GM23338 (cell line): ENCODE results near the gene CNNM2. TPM values are rescaled to one million over a fixed set of nuclear protein-coding genes. Genes with fewer than 3 reads are reported as not detected.

Source experiments
- ATAC-seq: fragments of 200-7000 bp; cut with Tn5 transposase; 3 replicates; pipeline ENCODE4 v1.9.1; 2020
- DNase-seq: peaks from one replicate; pipeline ENCODE4 v3.0.0-alpha.2; 2015; ENCODE audit warnings: low spot score
- H2AFZ ChIP-seq: fragments of 200-600 bp; sonication (generic); 2 replicates; pipeline ENCODE4 v1.8.0; 2016; ENCODE audit warnings: antibody characterized with exemption, mild to moderate bottlenecking, moderate library complexity
- H3F3A ChIP-seq: fragments of 200-600 bp; sonication (generic); replicated peaks from 2 replicates; pipeline ENCODE4 v1.8.0; 2017; ENCODE audit warnings: antibody characterized with exemption, mixed run types, low read depth
- H3K27ac ChIP-seq: fragments of 200-600 bp; sonication (generic); 2 replicates; pipeline ENCODE4 v1.6.1; 2016; ENCODE audit warnings: low read depth
- H3K27me3 ChIP-seq: fragments of 200-600 bp; sonication (generic); 2 replicates; pipeline ENCODE4 v1.8.0; 2016; ENCODE audit warnings: mild to moderate bottlenecking, mixed run types, moderate library complexity; ENCODE audit not compliant: insufficient read depth
- H3K36me3 ChIP-seq: fragments of 200-600 bp; sonication (generic); 2 replicates; pipeline ENCODE4 v1.8.0; 2016; ENCODE audit warnings: mild to moderate bottlenecking; ENCODE audit not compliant: insufficient read depth
- H3K4me1 ChIP-seq: fragments of 200-600 bp; sonication (generic); 2 replicates; pipeline ENCODE4 v1.8.0; 2016; ENCODE audit warnings: mild to moderate bottlenecking, moderate library complexity; ENCODE audit not compliant: insufficient read depth
- H3K4me2 ChIP-seq: fragments of 200-600 bp; sonication (generic); 2 replicates; pipeline ENCODE4 v1.7.1; 2017; ENCODE audit warnings: mixed run types
- H3K4me3 ChIP-seq: fragments of 200-600 bp; sonication (generic); 2 replicates; pipeline ENCODE4 v1.6.1; 2016; ENCODE audit warnings: mixed run types
- H3K79me2 ChIP-seq: fragments of 200-600 bp; sonication (generic); replicated peaks from 2 replicates; pipeline ENCODE4 v1.8.0; 2017; ENCODE audit warnings: mild to moderate bottlenecking; ENCODE audit not compliant: insufficient read depth
- H3K9me2 ChIP-seq: fragments of 200-600 bp; sonication (generic); 2 replicates; pipeline ENCODE4 v1.8.0; 2017; ENCODE audit not compliant: insufficient read depth
- H4K20me1 ChIP-seq: fragments of 200-600 bp; sonication (generic); replicated peaks from 2 replicates; pipeline ENCODE4 v1.8.0; 2017; ENCODE audit warnings: mild to moderate bottlenecking; ENCODE audit not compliant: insufficient read depth
- H3K27ac Mint-ChIP-seq: 2 replicates; pipeline ENCODE4 v1.8.0; 2020; ENCODE audit warnings: inconsistent platforms, mild to moderate bottlenecking, moderate library complexity, mixed read lengths
- H3K27me3 Mint-ChIP-seq: 3 replicates; pipeline ENCODE4 v1.8.0; 2022; ENCODE audit warnings: low read depth, mild to moderate bottlenecking, moderate library complexity, mixed read lengths, inconsistent platforms; ENCODE audit not compliant: insufficient read depth, poor library complexity
- H3K36me3 Mint-ChIP-seq: 3 replicates; pipeline ENCODE4 v1.8.0; 2021; ENCODE audit warnings: low read depth, mild to moderate bottlenecking, inconsistent platforms, moderate library complexity, mixed read lengths
- H3K4me1 Mint-ChIP-seq: 3 replicates; pipeline ENCODE4 v1.8.0; 2020; ENCODE audit warnings: mild to moderate bottlenecking, inconsistent platforms, mixed read lengths
- H3K4me3 Mint-ChIP-seq: 3 replicates; pipeline ENCODE4 v1.8.0; 2021; ENCODE audit warnings: moderate library complexity, mild to moderate bottlenecking, inconsistent platforms, mixed read lengths
- H3K9me3 Mint-ChIP-seq: 3 replicates; pipeline ENCODE4 v1.8.0; 2020; ENCODE audit warnings: moderate library complexity, mild to moderate bottlenecking, inconsistent platforms, mixed read lengths
- CREB1 ChIP-seq: fragments of 250-450 bp; sonication (Bioruptor Pico); IDR thresholded peaks from 2 replicates; pipeline ENCODE4 v1.5.0; 2020; ENCODE audit warnings: low read depth, mild to moderate bottlenecking, moderate library complexity
- EZH2phosphoT487 ChIP-seq: fragments of 200-600 bp; sonication (generic); IDR thresholded peaks from one replicate; pipeline ENCODE4 v1.8.1; 2018; ENCODE audit warnings: antibody characterized with exemption; ENCODE audit not compliant: unreplicated experiment
- JUNB ChIP-seq: IDR thresholded peaks from one replicate; pipeline ENCODE4 v1.6.1; 2016; ENCODE audit warnings: antibody characterized with exemption; ENCODE audit not compliant: unreplicated experiment
- NANOG ChIP-seq: IDR thresholded peaks from 2 replicates; pipeline ENCODE4 v1.6.1; 2016; ENCODE audit warnings: antibody characterized with exemption, borderline replicate concordance
- POLR2AphosphoS5 ChIP-seq: IDR thresholded peaks from 2 replicates; pipeline ENCODE4 v1.6.1; 2016; ENCODE audit warnings: antibody characterized with exemption, low read depth
- STAT1 ChIP-seq: IDR thresholded peaks from one replicate; pipeline ENCODE4 v1.6.1; 2016; ENCODE audit warnings: antibody characterized with exemption; ENCODE audit not compliant: unreplicated experiment
- ZNF114 ChIP-seq: fragments of 250-450 bp; sonication (Bioruptor Pico); IDR thresholded peaks from 2 replicates; pipeline ENCODE4 v1.5.0; 2020; ENCODE audit warnings: mild to moderate bottlenecking, moderate library complexity
- ZNF331 ChIP-seq: fragments of 250-450 bp; sonication (Bioruptor Pico); IDR thresholded peaks from 2 replicates; pipeline ENCODE4 v1.5.0; 2020; ENCODE audit warnings: low read depth, mild to moderate bottlenecking, moderate library complexity
- polyA plus RNA-seq: library from polyadenylated mRNA; unstranded; fragments of >200 nt; fragmentation: Nextera tagmentation; extraction: Ambion mirVana; gene quantifications from 2 replicates; pipeline ENCODE4 v1.2.1, GENCODE V29; 2016
- total RNA-seq: library from RNA; depleted of rRNA; stranded (reverse); fragments of >200 nt; shearing (Covaris generic); gene quantifications from 2 replicates; pipeline ENCODE4 v1.2.3, GENCODE V29; 2014
- TF ChIP-seq, protein P1 (sequence below), 2 experiments: fragments of 200-600 bp in 1 of 2; sonication (generic) in 1 of 2; conservative IDR thresholded peaks; 2 replicates each; pipeline versions ENCODE4 v1.5.1 to v1.6.1; 2016 to 2017; ENCODE audit warnings: antibody characterized with exemption in 2 of 2, low read depth in 2 of 2, mild to moderate bottlenecking in 2 of 2, moderate library complexity in 1 of 2
- TF ChIP-seq, protein P2 (sequence below): fragments of 250-450 bp; sonication (Bioruptor Pico); IDR thresholded peaks from 2 replicates; pipeline ENCODE4 v1.5.0; 2020; ENCODE audit warnings: mild to moderate bottlenecking, moderate library complexity
- TF ChIP-seq, protein P3 (sequence below): IDR thresholded peaks from one replicate; pipeline ENCODE4 v1.6.1; 2018; ENCODE audit warnings: antibody characterized with exemption; ENCODE audit not compliant: unreplicated experiment

CNNM2 gene
- total and polyA plus RNA-seq, 2 experiments from 2014 or later, result 4.5 to 31.3 TPM

DNA sequence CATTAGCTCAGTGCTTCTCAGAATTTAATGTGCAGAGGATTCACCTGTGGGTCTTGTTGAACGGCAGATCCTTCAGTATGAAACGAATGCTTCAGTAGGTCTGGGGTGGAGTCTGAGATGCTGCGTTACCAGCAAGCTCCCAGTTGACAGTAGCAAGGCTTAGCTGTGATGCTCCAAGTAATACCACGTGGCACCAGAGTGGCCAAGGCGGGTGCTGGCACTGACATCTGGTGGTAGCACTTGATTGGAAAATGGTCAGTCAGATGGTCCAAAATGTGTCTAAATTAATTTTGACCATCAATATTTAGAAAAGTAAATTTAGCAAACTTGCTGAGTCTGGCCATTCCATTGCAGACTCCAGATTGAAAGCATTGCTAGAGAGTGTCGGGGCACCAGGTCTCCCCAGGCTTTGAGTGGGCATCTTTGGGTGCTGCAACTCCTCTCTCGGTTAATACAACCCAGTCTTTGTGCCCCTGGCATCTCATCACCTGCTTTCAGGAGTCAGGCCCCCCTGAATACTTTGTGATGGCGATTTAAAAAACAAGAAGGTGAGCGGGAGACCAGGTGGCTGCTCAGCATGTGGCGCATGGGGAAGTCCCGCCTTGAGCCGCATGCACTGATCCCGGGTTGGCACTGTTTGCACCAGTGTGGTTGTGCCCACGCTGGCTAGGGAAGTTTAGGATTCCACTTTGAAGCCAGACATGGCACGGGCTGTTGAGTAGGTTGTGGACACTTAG, 144.9 kb downstream of the CNNM2 start:
- no peaks in the 10 kb centered on the region for H3K36me3 Mint-ChIP-seq
- Histone ChIP-seq H3K4me2 (no peak overlapping the region), H3K9me2 (no peaks in the 10 kb centered on the region), H4K20me1 (peaks cover 4% of the 10 kb centered on the region; the same call in 1 of the 2 replicates), H2AFZ (no peak overlapping the region), H3F3A (no peaks in the 10 kb centered on the region), H3K36me3 (no peaks in the 10 kb centered on the region), H3K27me3 (no peaks in the 10 kb centered on the region), H3K79me2 (no peaks in the 10 kb centered on the region), H3K4me1 (peaks cover 8% of the 10 kb centered on the region), H3K4me3 (no peak overlapping the region), H3K27ac (no peak overlapping the region)
- TF ChIP-seq, protein P1, sequence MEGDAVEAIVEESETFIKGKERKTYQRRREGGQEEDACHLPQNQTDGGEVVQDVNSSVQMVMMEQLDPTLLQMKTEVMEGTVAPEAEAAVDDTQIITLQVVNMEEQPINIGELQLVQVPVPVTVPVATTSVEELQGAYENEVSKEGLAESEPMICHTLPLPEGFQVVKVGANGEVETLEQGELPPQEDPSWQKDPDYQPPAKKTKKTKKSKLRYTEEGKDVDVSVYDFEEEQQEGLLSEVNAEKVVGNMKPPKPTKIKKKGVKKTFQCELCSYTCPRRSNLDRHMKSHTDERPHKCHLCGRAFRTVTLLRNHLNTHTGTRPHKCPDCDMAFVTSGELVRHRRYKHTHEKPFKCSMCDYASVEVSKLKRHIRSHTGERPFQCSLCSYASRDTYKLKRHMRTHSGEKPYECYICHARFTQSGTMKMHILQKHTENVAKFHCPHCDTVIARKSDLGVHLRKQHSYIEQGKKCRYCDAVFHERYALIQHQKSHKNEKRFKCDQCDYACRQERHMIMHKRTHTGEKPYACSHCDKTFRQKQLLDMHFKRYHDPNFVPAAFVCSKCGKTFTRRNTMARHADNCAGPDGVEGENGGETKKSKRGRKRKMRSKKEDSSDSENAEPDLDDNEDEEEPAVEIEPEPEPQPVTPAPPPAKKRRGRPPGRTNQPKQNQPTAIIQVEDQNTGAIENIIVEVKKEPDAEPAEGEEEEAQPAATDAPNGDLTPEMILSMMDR (conservative IDR thresholded peaks at IDR 0.05; ENCODE audit: low read depth in 2 of 2), result peak in 1 of 2 experiments; percentile 36; a peak in 2 of 4 replicates
- no peak for TF ChIP-seq POLR2AphosphoS5
- no peak overlapping the region for H3K27ac Mint-ChIP-seq
- no peaks in the 10 kb centered on the region for H3K27me3 Mint-ChIP-seq
- no peak overlapping the region for H3K4me3 Mint-ChIP-seq
- ATAC-seq (peak; percentile 75), DNase-seq (no peak)
- H3K4me1 Mint-ChIP-seq, result peaks cover 9% of the 10 kb centered on the region
- no peaks in the 10 kb centered on the region for H3K9me3 Mint-ChIP-seq

DNA sequence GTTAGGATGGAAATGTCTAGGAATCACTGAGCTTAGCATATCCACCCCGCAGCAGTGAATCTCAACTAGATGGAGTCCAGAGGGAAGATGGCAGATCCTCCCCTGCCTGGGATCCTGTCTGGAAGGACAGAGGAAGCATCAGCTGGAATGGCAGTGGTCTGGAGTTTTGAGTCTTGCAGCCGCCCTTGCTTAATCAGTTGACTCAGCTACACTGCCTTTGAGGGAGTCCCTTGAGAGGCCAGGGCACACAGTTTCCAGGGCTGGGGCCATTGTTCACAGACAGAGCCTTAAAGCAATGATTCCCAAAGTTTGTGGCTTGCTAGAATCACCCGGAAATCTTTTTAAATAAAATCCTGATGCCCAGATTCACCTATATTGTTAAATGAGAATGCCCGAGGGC, 146.9 kb downstream of the CNNM2 start:
- no peak for DNase-seq
- H3K4me1 Mint-ChIP-seq, result peaks cover 9% of the 10 kb centered on the region
- H3F3A ChIP-seq, result no peaks in the 10 kb centered on the region
- peaks cover 13% of the 10 kb centered on the region for H3K4me1 ChIP-seq
- H3K27ac ChIP-seq, result no peak overlapping the region
- H4K20me1 ChIP-seq, result peaks cover 4% of the 10 kb centered on the region; the same call in 1 of the 2 replicates
- H3K79me2 ChIP-seq, result no peaks in the 10 kb centered on the region
- no peaks in the 10 kb centered on the region for H3K9me3 Mint-ChIP-seq
- no peaks in the 10 kb centered on the region for H3K36me3 Mint-ChIP-seq
- H2AFZ ChIP-seq, result no peak overlapping the region
- H3K4me2 ChIP-seq, result no peak overlapping the region
- H3K27ac Mint-ChIP-seq, result no peak overlapping the region
- no peak for ATAC-seq
- H3K27me3 ChIP-seq, result no peaks in the 10 kb centered on the region
- no peaks in the 10 kb centered on the region for H3K36me3 ChIP-seq
- no peaks in the 10 kb centered on the region for H3K27me3 Mint-ChIP-seq
- no peak overlapping the region for H3K4me3 Mint-ChIP-seq
- H3K9me2 ChIP-seq, result no peaks in the 10 kb centered on the region
- H3K4me3 ChIP-seq, result no peak overlapping the region
- TF ChIP-seq JUNB (no peak), ZNF331 (CRISPR knock-in tag) (no peak), ZNF114 (CRISPR knock-in tag) (no peak), NANOG (no peak), CREB1 (CRISPR knock-in tag) (no peak), EZH2phosphoT487 (no peak), STAT1 (no peak)
- TF ChIP-seq, protein P2, sequence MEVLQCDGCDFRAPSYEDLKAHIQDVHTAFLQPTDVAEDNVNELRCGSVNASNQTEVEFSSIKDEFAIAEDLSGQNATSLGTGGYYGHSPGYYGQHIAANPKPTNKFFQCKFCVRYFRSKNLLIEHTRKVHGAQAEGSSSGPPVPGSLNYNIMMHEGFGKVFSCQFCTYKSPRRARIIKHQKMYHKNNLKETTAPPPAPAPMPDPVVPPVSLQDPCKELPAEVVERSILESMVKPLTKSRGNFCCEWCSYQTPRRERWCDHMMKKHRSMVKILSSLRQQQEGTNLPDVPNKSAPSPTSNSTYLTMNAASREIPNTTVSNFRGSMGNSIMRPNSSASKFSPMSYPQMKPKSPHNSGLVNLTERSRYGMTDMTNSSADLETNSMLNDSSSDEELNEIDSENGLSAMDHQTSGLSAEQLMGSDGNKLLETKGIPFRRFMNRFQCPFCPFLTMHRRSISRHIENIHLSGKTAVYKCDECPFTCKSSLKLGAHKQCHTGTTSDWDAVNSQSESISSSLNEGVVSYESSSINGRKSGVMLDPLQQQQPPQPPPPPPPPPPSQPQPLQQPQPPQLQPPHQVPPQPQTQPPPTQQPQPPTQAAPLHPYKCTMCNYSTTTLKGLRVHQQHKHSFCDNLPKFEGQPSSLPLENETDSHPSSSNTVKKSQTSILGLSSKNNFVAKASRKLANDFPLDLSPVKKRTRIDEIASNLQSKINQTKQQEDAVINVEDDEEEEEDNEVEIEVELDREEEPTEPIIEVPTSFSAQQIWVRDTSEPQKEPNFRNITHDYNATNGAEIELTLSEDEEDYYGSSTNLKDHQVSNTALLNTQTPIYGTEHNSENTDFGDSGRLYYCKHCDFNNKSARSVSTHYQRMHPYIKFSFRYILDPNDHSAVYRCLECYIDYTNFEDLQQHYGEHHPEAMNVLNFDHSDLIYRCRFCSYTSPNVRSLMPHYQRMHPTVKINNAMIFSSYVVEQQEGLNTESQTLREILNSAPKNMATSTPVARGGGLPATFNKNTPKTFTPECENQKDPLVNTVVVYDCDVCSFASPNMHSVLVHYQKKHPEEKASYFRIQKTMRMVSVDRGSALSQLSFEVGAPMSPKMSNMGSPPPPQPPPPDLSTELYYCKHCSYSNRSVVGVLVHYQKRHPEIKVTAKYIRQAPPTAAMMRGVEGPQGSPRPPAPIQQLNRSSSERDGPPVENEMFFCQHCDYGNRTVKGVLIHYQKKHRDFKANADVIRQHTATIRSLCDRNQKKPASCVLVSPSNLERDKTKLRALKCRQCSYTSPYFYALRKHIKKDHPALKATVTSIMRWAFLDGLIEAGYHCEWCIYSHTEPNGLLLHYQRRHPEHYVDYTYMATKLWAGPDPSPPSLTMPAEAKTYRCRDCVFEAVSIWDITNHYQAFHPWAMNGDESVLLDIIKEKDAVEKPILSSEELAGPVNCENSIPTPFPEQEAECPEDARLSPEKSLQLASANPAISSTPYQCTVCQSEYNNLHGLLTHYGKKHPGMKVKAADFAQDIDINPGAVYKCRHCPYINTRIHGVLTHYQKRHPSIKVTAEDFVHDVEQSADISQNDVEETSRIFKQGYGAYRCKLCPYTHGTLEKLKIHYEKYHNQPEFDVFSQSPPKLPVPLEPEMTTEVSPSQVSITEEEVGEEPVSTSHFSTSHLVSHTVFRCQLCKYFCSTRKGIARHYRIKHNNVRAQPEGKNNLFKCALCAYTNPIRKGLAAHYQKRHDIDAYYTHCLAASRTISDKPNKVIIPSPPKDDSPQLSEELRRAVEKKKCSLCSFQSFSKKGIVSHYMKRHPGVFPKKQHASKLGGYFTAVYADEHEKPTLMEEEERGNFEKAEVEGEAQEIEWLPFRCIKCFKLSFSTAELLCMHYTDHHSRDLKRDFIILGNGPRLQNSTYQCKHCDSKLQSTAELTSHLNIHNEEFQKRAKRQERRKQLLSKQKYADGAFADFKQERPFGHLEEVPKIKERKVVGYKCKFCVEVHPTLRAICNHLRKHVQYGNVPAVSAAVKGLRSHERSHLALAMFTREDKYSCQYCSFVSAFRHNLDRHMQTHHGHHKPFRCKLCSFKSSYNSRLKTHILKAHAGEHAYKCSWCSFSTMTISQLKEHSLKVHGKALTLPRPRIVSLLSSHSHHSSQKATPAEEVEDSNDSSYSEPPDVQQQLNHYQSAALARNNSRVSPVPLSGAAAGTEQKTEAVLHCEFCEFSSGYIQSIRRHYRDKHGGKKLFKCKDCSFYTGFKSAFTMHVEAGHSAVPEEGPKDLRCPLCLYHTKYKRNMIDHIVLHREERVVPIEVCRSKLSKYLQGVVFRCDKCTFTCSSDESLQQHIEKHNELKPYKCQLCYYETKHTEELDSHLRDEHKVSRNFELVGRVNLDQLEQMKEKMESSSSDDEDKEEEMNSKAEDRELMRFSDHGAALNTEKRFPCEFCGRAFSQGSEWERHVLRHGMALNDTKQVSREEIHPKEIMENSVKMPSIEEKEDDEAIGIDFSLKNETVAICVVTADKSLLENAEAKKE (CRISPR knock-in tag), result no peak
- TF ChIP-seq, protein P3, sequence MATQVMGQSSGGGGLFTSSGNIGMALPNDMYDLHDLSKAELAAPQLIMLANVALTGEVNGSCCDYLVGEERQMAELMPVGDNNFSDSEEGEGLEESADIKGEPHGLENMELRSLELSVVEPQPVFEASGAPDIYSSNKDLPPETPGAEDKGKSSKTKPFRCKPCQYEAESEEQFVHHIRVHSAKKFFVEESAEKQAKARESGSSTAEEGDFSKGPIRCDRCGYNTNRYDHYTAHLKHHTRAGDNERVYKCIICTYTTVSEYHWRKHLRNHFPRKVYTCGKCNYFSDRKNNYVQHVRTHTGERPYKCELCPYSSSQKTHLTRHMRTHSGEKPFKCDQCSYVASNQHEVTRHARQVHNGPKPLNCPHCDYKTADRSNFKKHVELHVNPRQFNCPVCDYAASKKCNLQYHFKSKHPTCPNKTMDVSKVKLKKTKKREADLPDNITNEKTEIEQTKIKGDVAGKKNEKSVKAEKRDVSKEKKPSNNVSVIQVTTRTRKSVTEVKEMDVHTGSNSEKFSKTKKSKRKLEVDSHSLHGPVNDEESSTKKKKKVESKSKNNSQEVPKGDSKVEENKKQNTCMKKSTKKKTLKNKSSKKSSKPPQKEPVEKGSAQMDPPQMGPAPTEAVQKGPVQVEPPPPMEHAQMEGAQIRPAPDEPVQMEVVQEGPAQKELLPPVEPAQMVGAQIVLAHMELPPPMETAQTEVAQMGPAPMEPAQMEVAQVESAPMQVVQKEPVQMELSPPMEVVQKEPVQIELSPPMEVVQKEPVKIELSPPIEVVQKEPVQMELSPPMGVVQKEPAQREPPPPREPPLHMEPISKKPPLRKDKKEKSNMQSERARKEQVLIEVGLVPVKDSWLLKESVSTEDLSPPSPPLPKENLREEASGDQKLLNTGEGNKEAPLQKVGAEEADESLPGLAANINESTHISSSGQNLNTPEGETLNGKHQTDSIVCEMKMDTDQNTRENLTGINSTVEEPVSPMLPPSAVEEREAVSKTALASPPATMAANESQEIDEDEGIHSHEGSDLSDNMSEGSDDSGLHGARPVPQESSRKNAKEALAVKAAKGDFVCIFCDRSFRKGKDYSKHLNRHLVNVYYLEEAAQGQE, result no peak
